NOMO-1 (cell line): Measurements from ENCODE around the gene PEAR1.

Experiments used
- DNase-seq, 2 experiments: peaks; one replicate each; lab custom pipeline; 2025; ENCODE audit not compliant: unreplicated experiment in 2 of 2; lab: John Stamatoyannopoulos, UW

PEAR1 gene

GRCh38 chr1:156859523-156860112 lies 33.9 kb upstream of the PEAR1 start:
- peak in 1 of 2 experiments; percentile 14 for DNase-seq

- DNase-seq, result peak; percentile 19 to 22
Measured at GRCh38 chr1:156860113-156860627, 33.3 kb upstream of the PEAR1 start.

GRCh38 chr1:156860628-156861423 lies 32.7 kb upstream of the PEAR1 start, which contains the start of gene NTRK1:
Gene NTRK1, plus strand, starts transcription at chr1:156860865. Its CDS starts 70 bp downstream, at chr1:156860935.
- peak in 1 of 2 experiments; percentile 12 for DNase-seq

GRCh38 chr1:156862584-156862983 lies 30.9 kb upstream of the PEAR1 start:
- DNase-seq, result no peak

- no peak for DNase-seq
Measured at GRCh38 chr1:156862997-156863599, 30.4 kb upstream of the PEAR1 start.

GRCh38 chr1:156863631-156864030 lies 29.9 kb upstream of the PEAR1 start:
- DNase-seq, result no peak

GRCh38 chr1:156864796-156865195 lies 28.7 kb upstream of the PEAR1 start:
- DNase-seq, result no peak

GRCh38 chr1:156865258-156865657 lies 28.3 kb upstream of the PEAR1 start:
- DNase-seq, result no peak

GRCh38 chr1:156865865-156866248 lies 27.7 kb upstream of the PEAR1 start:
- DNase-seq, result no peak

GRCh38 chr1:156866249-156866909 lies 27.1 kb upstream of the PEAR1 start:
- no peak for DNase-seq

GRCh38 chr1:156868341-156868740 lies 25.2 kb upstream of the PEAR1 start:
- DNase-seq, result no peak

GRCh38 chr1:156869455-156869854 lies 24.1 kb upstream of the PEAR1 start:
- DNase-seq, result no peak

- DNase-seq, result no peak
Measured at GRCh38 chr1:156873659-156874058, 19.9 kb upstream of the PEAR1 start.

GRCh38 chr1:156874142-156874541 lies 19.4 kb upstream of the PEAR1 start:
- no peak for DNase-seq

GRCh38 chr1:156874572-156875340 lies 18.8 kb upstream of the PEAR1 start:
- no peak for DNase-seq

GRCh38 chr1:156875341-156875615 lies 18.2 kb upstream of the PEAR1 start:
- no peak for DNase-seq

GRCh38 chr1:156876281-156876680 lies 17.2 kb upstream of the PEAR1 start:
- DNase-seq, result no peak

GRCh38 chr1:156877433-156878170 lies 15.9 kb upstream of the PEAR1 start:
- DNase-seq, result no peak

GRCh38 chr1:156879876-156880275 lies 13.6 kb upstream of the PEAR1 start:
- no peak for DNase-seq

- no peak for DNase-seq
Measured at GRCh38 chr1:156880473-156880872, 13.0 kb upstream of the PEAR1 start.
